Activated T-cell treated with anti-CD3 and anti-CD28 coated beads, Interleukin-2, amount 50 U/mL, for 1 hour (primary cell): Measurements from ENCODE around the gene HMGXB3.
"Not testable (repeated sequence)": the region's sequence is repeated elsewhere in the genome, so short reads cannot be mapped to it uniquely, and the experiment has no call there.

Experiments used
- DNase-seq: peaks from one replicate; pipeline ENCODE4 v3.0.0-alpha.2; 2020

HMGXB3 gene

DNA sequence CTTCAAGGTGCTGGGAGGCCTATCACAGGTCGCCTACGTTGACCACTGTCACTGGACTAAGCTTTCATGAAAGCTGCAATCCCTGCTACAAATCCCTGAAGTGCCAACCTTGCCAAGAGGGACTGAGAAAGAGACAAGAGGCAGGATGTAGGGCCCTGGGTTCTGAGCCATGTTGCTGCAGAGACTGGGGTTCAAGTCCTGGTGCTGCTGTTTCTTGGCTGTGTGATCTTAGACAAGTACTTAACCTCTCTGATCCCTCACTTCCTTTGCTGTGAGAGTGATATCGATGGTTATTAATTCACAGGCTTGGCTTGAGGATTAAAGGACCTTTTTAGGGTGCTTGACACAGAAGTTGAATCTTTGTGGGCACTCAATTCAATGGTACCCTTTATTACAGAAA lies 70.3 kb downstream of the HMGXB3 start:
- DNase-seq: no peak

- no peak for DNase-seq
These were observed 72.6 kb downstream of the HMGXB3 start for GRCh38 chr5:150073086-150073625.

GRCh38 chr5:150073677-150074076 lies 73.1 kb downstream of the HMGXB3 start:
- DNase-seq: no peak

DNA sequence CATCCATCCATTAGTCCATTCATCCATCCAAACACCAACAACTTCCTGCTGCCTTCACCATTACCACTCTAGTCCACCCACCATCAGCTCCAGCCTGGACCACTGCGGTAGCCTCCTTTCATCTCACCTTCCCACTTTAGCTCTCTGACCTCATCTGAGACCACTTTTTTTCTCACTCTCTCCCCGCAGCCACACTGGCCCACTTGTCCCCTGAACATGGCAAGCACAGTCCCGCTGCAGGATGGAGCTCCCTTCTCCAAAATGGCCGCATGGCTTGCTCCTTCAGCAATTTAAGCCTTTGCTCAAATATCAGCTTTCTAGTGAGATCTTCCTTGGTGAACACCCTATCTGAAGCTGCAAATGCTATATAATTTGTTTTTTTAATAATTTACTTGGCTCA lies 74.7 kb downstream of the HMGXB3 start:
- no peak for DNase-seq

DNA sequence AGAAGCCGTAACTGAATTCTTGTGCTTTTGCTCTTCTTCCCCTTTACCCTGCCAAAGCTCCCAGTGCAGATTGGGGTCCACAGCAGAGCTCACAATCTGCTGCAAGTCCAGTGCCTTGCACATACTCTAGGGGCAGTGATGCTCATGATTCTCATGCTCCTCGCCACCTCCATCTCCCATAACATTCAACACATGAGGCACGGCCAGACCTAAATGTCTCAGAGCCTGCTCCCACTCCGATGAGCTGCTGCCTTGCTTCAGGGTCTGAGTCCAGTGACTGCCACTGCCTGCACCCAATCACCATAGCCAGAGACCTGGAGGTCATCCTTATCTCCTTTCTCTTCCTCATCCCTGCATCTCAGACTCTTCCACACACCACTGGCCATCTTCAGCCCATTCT lies 75.3 kb downstream of the HMGXB3 start:
- no peak for DNase-seq

GRCh38 chr5:150077060-150077459 lies 76.5 kb downstream of the HMGXB3 start:
- DNase-seq: no peak

DNA sequence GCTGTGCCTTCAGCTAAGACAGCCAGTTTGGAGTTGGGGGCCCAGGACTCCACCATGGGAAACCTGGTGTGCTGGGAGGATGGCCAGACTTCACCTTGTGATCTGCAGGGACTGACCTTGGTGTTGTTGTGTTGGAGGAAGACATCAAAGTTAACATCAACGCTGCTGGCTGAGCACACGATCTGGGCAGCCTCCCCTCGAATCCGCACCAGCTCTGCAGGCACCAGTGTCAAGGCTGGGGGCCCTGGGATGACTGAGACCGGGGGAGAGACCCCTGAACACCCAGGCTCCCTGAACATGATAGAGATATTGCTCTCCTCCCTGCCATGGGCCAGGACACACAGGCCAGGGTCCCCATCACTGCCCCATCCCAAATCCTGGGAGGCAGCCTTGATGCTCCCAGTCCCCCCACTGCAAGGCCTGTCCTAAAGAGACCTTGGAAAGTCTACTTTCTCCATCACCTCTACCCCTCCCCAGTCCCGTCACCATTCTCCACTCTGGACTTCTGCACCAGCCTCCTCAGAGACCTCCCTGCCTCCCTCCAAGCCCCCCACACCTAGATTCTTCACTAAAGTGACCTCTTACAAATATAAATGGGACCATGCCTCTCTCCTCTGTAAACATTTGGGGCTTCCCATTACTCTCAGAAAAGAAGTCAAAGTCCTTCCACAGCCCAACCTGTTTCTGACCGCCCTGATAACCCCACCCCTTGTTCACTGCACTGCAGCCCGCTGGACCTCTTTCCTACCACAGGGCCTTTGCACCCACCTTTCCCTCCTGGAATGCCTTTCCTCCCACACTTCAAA lies 77.7 kb downstream of the HMGXB3 start:
- no peak for DNase-seq

DNA sequence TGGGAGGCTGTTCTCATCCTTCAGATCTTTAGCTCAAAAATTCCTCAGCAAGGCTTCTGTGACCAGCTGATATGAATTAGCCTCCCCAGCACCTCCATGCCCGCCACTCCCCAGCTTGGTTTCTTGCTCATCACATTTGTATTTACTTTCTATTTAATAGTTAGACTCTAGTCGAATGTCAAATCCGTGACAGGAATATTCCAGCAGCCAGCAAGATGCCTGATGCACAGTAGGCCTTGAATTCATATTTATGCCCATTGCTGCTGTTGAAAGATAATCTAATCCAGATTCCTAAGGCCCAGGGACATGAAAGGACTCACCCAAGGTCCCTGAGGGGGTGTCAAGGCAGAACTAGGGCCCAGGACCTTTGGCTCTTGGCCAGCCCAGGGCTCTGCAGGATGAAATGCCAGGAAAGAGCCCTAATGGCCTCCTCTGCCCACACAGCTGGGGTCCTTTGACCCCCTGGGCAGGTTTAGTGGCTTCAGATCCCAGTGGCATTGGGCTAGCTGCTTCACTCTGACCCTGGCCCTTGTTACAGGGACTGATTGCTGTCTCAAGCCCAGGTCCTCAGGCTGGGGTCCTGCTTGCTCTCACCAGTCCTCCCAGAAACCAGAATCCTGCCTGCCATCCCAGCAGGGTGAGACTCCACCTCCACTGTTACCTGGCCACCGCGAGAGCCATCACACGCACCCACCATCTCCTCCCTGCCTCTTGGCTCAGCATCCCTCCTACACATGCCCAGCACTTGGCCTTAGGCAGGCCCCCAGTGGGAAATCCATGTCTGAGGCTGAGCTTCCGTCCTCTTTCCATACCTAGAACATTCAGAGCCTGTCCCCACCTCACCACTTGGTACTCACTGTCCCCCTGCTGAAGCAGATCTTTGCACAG lies 78.5 kb downstream of the HMGXB3 start:
- no peak for DNase-seq

GRCh38 chr5:150079909-150080461 lies 79.4 kb downstream of the HMGXB3 start:
- no peak for DNase-seq

DNA sequence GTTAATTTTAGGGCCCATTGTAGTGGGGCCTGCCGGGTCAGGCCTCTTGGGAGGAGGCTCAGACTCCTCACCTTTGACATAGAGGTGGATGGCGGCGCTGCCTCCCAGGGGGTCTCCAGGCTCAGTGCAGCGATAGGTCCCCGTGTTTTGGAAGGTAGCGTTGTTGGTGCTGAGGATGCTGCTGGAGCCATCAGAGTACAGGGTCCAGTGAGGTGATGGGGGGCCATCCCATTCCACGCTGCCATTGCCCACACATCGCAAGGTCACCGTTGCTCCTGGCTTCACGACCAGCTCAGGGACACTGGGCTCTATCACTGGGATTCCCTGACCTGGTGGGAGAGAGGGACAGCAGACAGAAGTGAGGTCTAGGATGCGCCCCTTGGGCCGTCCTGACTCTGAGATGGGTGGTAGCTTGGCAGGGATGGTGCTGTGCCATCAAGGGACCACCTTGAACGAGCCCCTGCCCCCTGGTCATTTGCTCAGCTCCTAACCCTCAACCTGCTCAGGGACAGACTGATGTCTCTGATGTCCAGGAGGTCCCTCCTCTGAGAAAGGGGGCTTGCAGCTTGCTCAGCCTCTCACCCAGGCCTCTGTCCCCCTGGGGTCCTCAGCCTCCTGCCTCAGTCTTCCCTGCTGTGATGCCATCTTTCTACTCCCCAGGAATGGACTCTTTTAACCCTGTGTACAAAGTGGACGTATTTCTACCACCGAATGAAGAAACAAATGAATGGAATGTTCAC lies 80.3 kb downstream of the HMGXB3 start:
- DNase-seq: no peak

- no peak for DNase-seq
These were observed 81.2 kb downstream of the HMGXB3 start for GRCh38 chr5:150081541-150082283.

DNA sequence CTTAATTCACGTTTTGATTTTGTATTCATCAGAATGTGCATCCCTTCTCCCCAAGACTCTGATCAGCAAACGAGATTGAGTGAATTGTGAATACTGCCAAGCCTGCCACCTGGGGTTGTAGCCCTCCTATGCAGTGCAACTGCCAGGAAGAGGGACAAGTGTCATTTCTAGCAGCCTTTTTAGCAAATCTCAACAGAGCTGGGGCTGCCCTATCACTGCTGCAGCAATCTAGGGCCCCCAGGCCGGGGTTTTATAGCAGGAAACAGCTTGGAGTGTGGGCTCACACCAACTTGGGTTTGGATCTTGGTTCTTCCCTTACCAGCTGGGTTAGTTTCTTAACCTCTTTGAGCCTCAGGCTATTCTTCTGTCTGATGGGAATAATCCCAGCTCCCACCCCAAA lies 81.8 kb downstream of the HMGXB3 start:
- DNase-seq: no peak

DNA sequence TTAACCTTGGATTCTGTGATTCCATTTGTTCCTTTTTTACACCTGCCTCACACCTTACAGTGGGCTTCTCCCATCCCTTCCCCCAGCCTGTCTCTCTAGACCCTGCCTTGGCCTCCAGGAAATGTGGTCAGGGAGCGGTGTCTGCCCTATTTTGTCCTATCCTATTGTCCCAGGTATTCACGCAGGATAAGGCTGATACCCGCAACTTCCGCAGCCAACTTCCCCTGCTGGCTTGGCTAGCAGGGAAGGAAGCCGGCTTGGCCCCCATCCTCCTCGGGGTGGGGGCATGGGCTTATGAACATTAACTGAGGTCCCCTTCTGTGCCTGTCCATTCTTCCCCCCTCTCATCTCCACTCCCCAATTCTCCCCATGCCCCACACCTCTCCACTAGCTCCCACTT lies 82.3 kb downstream of the HMGXB3 start:
- no peak for DNase-seq

- DNase-seq: not testable (repeated sequence)
These were observed 84.2 kb downstream of the HMGXB3 start for GRCh38 chr5:150084754-150085153.

- DNase-seq: no peak
These were observed 84.8 kb downstream of the HMGXB3 start for GRCh38 chr5:150085191-150085912.

- no peak for DNase-seq
These were observed 85.6 kb downstream of the HMGXB3 start, which contains the start of gene CSF1R for GRCh38 chr5:150085950-150086715. CSF1R (minus strand) TSS chr5:150086554; CDS start chr5:150086427, 127 bp downstream.

DNA sequence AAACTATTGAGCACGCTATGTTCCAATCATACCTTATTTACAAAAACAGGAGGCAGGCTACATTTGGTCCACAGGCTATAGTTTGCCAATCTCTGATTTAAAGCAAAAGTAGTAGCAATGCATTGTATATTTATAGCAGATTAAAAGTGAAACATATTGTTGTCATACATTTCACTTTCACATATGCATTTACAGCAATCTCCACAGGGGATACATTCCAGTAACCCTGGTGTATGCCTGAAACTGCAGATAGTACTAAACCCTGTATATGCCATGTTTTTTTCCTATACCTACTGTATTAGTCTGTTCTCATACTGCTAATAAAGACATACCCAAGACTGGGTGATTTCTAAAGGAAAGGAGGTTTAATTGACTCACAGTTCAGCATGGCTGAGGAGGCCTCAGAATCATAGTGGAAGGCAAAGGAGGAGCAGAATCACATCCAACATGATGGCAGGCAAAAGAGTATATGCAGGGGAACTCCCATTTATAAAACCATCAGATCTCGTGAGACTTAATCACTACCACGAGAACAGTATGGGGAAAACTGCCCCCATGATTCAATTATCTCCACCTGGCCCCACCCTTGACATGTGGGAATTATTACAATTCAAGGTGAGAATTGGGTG lies 91.7 kb downstream of the HMGXB3 start:
- no peak for DNase-seq

- no peak for DNase-seq
These were observed 96.6 kb downstream of the HMGXB3 start for GRCh38 chr5:150097152-150097551.

- no peak for DNase-seq
These were observed 100.5 kb downstream of the HMGXB3 start for GRCh38 chr5:150101023-150101422.
